Neural progenitor cell (in vitro differentiated cells): ENCODE data around the gene CALN1.

ENCODE experiments used
- CTCF ChIP-seq: fragments of 200-600 bp; sonication (generic); IDR thresholded peaks from 2 replicates; pipeline ENCODE4 v1.5.1; 2017; ENCODE audit warnings: antibody characterized with exemption, mild to moderate bottlenecking
- EZH2 ChIP-seq: fragments of 200-600 bp; sonication (generic); IDR thresholded peaks from 2 replicates; pipeline ENCODE4 v1.6.1; 2017; ENCODE audit warnings: antibody characterized with exemption, mild to moderate bottlenecking, moderate library complexity
- EZH2phosphoT487 ChIP-seq: fragments of 200-600 bp; sonication (generic); IDR thresholded peaks from 2 replicates; pipeline ENCODE4 v1.6.1; 2017; ENCODE audit warnings: antibody characterized with exemption

DNA sequence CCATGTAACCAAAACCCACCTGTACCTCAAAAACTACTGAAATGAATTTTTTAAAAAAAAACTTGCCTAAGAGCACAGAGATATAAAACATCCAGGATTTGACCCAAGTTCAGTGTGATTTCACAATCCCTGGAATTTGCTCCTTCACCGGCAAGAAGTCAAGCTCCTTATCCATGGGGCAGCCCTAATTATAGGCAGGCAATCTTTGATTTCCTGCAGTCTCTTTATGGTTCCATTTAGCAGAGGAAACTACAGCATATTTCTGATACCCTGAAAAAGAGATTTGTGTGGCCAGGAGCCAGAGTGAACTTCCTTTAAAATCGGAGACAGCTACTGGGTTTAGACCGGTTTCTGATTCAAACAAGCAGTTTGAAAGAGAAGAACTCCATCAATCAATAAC, 154.1 kb downstream of the CALN1 start:
- no peak for TF ChIP-seq EZH2
- no peak for TF ChIP-seq EZH2phosphoT487
- no peak for TF ChIP-seq CTCF
